Measurements from ENCODE around the gene FSTL1. TPM values are rescaled to one million over a fixed set of nuclear protein-coding genes. Genes with fewer than 3 reads are reported as not detected.
A peak's percentile ranks its signal among the peaks of the same experiment; 100 is the strongest.

FSTL1 gene
- total and polyA plus RNA-seq, 11 donors: 43.8 to 667 (median 179) TPM

- peaks cover 0 to 16% (median 0%) of the 10 kb centered on the region in 12 donors for H3K9me3 ChIP-seq
- 72 to 80% (median 74%) methylated on average over 5 of the region's 5 CpGs for WGBS, 4 donors
- H3K36me3 ChIP-seq: no peaks in the 10 kb centered on the region
- intact Hi-C loops (cut with DNase I): no loop called here
- H3K4me3 ChIP-seq: no peak overlapping the region
- peaks cover 0 to 22% (median 0%) of the 10 kb centered on the region in 12 donors for H3K4me1 ChIP-seq
- TF ChIP-seq CTCF (IDR thresholded peaks at IDR 0.05): no peak
- TF ChIP-seq POLR2A (IDR thresholded peaks at IDR 0.05): no peak
- DNase-seq (no peak), ATAC-seq (no peak)
- H3K27me3 ChIP-seq: no peaks in the 10 kb centered on the region
- no peak overlapping the region for H3K27ac ChIP-seq
These were observed 41.3 kb upstream of the FSTL1 start for GRCh38 chr3:120492103-120492502.

GRCh38 chr3:120489421-120489820, 38.6 kb upstream of the FSTL1 start:
- H3K4me1 ChIP-seq: peaks cover 0 to 13% (median 0%) of the 10 kb centered on the region in 12 donors
- no peaks in the 10 kb centered on the region for H3K36me3 ChIP-seq
- intact Hi-C loops (cut with DNase I): no loop called here
- no peaks in the 10 kb centered on the region for H3K27me3 ChIP-seq
- H3K27ac ChIP-seq: no peak overlapping the region
- WGBS, 4 donors: 93 to 100% (median 94%) methylated on average over 2 of the region's 2 CpGs
- H3K9me3 ChIP-seq: no peaks in the 10 kb centered on the region
- ATAC-seq: no peak
- DNase-seq: no peak
- TF ChIP-seq CTCF (IDR thresholded peaks at IDR 0.05): no peak
- no peak for TF ChIP-seq POLR2A (IDR thresholded peaks at IDR 0.05)
- H3K4me3 ChIP-seq: no peak overlapping the region

- TF ChIP-seq CTCF (IDR thresholded peaks at IDR 0.05) (no peak), POLR2A (IDR thresholded peaks at IDR 0.05) (no peak)
- H3K9me3 ChIP-seq: no peaks in the 10 kb centered on the region
- ATAC-seq: peak in 1 of 4 donors; percentile 22
- H3K4me1 ChIP-seq: peaks cover 0 to 13% (median 0%) of the 10 kb centered on the region in 12 donors
- H3K27me3 ChIP-seq: no peaks in the 10 kb centered on the region
- no peaks in the 10 kb centered on the region for H3K36me3 ChIP-seq
- peak overlapping the region in 9 of 12 donors; percentile 10 to 71 (median 42) for H3K27ac ChIP-seq
- WGBS, 4 donors: 65 to 80% (median 73%) methylated on average over 3 of the region's 3 CpGs
- DNase-seq: no peak
- intact Hi-C loops (cut with DNase I): no loop called here
- H3K4me3 ChIP-seq: no peak overlapping the region
These were observed 37.5 kb upstream of the FSTL1 start for GRCh38 chr3:120488296-120488695.

- WGBS, 4 donors: 64 to 77% (median 74%) methylated on average over 3 of the region's 3 CpGs
- no peaks in the 10 kb centered on the region for H3K36me3 ChIP-seq
- ATAC-seq (peak; percentile 67 to 88 (median 80)), DNase-seq (no peak)
- intact Hi-C loops (cut with DNase I): no loop called here
- no peak overlapping the region for H3K4me3 ChIP-seq
- peaks cover 0 to 13% (median 0%) of the 10 kb centered on the region in 12 donors for H3K4me1 ChIP-seq
- no peaks in the 10 kb centered on the region for H3K27me3 ChIP-seq
- no peaks in the 10 kb centered on the region for H3K9me3 ChIP-seq
- TF ChIP-seq POLR2A (IDR thresholded peaks at IDR 0.05) (no peak), CTCF (IDR thresholded peaks at IDR 0.05) (no peak)
- H3K27ac ChIP-seq: peak overlapping the region in 5 of 12 donors; percentile 28 to 71 (median 41)
These were observed 36.4 kb upstream of the FSTL1 start for GRCh38 chr3:120487191-120487650.

Data from heart left ventricle (tissue), 16 donors.